AG08395 (cell line): ENCODE measurements around the gene FAM20A.

Experiments
- DNase-seq: peaks from one replicate; pipeline ENCODE4 v3.0.0; 2012; ENCODE audit warnings: mixed read lengths, low spot score

Gene FAM20A

DNA sequence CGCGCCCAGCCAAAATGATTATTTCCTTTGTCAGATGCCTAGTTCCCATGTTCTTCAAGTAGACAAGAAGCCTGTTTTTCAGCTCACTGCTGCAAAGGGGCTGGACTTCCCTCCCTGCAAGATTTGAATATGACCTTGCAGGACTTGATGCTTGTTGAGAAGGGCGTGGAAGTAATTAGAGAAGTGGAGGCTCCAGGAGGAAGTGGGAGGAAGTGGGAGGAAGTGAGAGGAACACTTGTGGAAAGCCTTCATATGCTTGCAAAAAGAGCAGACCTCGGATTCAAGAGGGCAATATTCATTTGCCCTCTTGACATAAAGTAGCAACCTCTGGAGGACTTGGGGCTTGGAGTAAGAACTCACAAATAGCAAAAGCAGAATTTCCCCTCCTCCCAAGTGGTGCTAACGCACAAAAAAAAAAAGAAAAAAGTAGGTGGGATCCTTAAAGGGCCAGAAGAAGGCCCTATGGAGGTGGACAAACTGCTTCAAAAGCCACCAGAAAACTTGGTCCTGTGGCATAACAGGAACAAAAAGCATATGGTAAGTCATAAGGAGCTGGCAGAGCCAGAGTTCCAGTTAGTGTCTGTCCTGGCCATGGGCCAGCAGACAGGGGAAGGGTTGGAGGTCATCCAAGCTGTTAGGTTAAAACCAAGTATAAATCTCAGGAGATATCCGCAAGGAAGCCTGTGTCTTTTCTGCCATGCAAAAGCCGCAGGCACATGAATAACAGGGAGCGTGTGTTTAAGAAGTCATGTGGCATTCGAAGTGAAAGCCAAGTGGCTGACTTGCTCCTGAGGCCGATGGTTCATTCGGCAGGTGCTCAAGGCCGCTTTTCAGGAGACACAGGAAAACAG is 109.6 kb downstream of the FAM20A start:
- no peak for DNase-seq

DNA sequence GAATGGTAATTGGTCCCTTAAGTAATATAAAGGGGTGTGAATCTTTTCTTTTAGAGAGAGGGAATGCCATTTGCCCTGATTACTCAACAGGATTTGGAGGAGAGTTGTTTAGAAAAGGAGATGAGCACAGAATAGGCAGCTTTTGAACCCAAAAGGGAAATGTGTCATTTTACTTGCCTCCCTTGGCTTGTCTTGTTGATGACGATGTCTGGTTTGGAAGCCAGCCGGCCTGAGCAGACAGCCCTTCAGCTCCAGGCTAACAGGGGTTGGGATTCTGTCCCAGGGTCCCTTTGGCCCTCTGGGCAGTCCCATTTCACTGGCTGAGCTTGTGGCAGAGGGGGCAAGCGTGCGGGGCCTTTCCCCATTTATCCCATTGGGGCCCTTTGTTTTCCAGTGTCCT is 111.2 kb downstream of the FAM20A start:
- no peak for DNase-seq
